Gastrocnemius medialis (tissue), 4 donors: ENCODE data around the gene PDGFRB. TPM values are rescaled to one million over a fixed set of nuclear protein-coding genes. Genes with fewer than 3 reads are reported as not detected.
A peak's percentile ranks its signal among the peaks of the same experiment; 100 is the strongest.

Experiments used
- ATAC-seq, 2 donors: fragments of 150-250 bp; one replicate each; pipeline ENCODE4 v1.9.1; 2016
- DNase-seq, 2 donors: peaks; one replicate each; pipeline ENCODE4 v3.0.0-alpha.2; 2019
- H3K27ac ChIP-seq, 4 donors: fragments of 200-600 bp; sonication (generic); 1 replicate in 1 of 4; 2 replicates in 3 of 4; pipeline ENCODE4 v1.5.1; 2016 to 2018; ENCODE audit warnings: mild to moderate bottlenecking in 2 of 4, moderate library complexity in 1 of 4
- H3K27me3 ChIP-seq, 3 donors: fragments of 200-600 bp; sonication (generic) in 2 of 3; 1 replicate in 1 of 3; 2 replicates in 2 of 3; pipeline versions ENCODE4 v1.5.1 to v1.6.0; 2016 to 2019; ENCODE audit warnings: mild to moderate bottlenecking in 1 of 3, moderate library complexity in 1 of 3
- H3K36me3 ChIP-seq, 2 donors: fragments of 200-600 bp; sonication (generic) in 1 of 2; one replicate each; pipeline ENCODE4 v1.5.1; 2017 to 2018
- H3K4me1 ChIP-seq, 2 donors: fragments of 200-600 bp; sonication (generic) in 1 of 2; one replicate each; pipeline ENCODE4 v1.5.1; 2016 to 2017; ENCODE audit warnings: mild to moderate bottlenecking in 2 of 2
- H3K4me3 ChIP-seq, 4 donors: fragments of 200-600 bp; sonication (generic) in 3 of 4; 1 replicate in 1 of 4; 2 replicates in 3 of 4; pipeline ENCODE4 v1.5.1; 2016 to 2019; ENCODE audit warnings: mild to moderate bottlenecking in 2 of 4
- H3K9me3 ChIP-seq, 3 donors: fragments of 200-600 bp; sonication (generic) in 2 of 3; 1 replicate in 1 of 3; 2 replicates in 2 of 3; pipeline ENCODE4 v1.5.1; 2016 to 2019
- CTCF ChIP-seq, 5 experiments: fragments of 450-650 bp in 3 of 5; fragments of 200-600 bp in 2 of 5; sonication (generic) in 2 of 5; IDR thresholded peaks in 4 of 5; conservative IDR thresholded peaks in 1 of 5; 1 replicate in 4 of 5; 2 replicates in 1 of 5; pipeline ENCODE4 v1.5.1; 2016 to 2019; ENCODE audit warnings: antibody characterized with exemption in 5 of 5, mild to moderate bottlenecking in 3 of 5, moderate library complexity in 3 of 5
- POLR2A ChIP-seq, 2 donors: fragments of 450-650 bp; IDR thresholded peaks; one replicate each; pipeline ENCODE4 v1.6.1; 2017; ENCODE audit warnings: antibody characterized with exemption in 2 of 2, mild to moderate bottlenecking in 2 of 2, moderate library complexity in 2 of 2
- in situ Hi-C, 4 donors: fragments of 200-750 bp; cut with MboI; loops; one replicate each; pipeline versions ENCODE4 v1.15.0 to v1.8.0; 2017; ENCODE audit warnings: low sequenced_read_pairs in 4 of 4
- intact Hi-C: fragments of 100-400 bp; cut with DNase I; formaldehyde crosslinking; loops from one replicate; pipeline ENCODE4 v1.15.1; 2023; ENCODE audit warnings: low total_unique reads
- total RNA-seq, 4 donors: library from RNA; depleted of rRNA; stranded (reverse); fragments of >200 nt; gene quantifications; one replicate each; pipeline versions ENCODE4 v1.1.0 to v1.2.3, GENCODE V29; 2016

Gene PDGFRB
- total RNA-seq, 4 donors from 2014 or later: 27.9 to 58.4 (median 52.5) TPM

- H3K4me1 ChIP-seq: peaks cover 10 to 11% of the 10 kb centered on the region in 2 donors
- intact Hi-C loops: no loop called here
- peak overlapping the region; percentile 76 to 84 (median 82) for H3K27ac ChIP-seq
- in situ Hi-C loops: no loop called here
- no peaks in the 10 kb centered on the region for H3K9me3 ChIP-seq
- no peak for TF ChIP-seq POLR2A (IDR thresholded peaks at IDR 0.05)
- TF ChIP-seq CTCF (IDR thresholded peaks at IDR 0.05 in 4 of 5, conservative IDR thresholded peaks at IDR 0.05 in 1 of 5): no peak
- H3K4me3 ChIP-seq: peak overlapping the region in 2 of 4 donors; percentile 21 to 56
- no peaks in the 10 kb centered on the region for H3K27me3 ChIP-seq
- no peaks in the 10 kb centered on the region for H3K36me3 ChIP-seq
- ATAC-seq (no peak), DNase-seq (no peak)
Observed at GRCh38 chr5:150157168-150157567, 1.5 kb upstream of the PDGFRB start.

GRCh38 chr5:150156540-150156939 is 895 bp upstream of the PDGFRB start:
- Histone ChIP-seq H3K4me3 (peak overlapping the region in 3 of 4 donors; percentile 55 to 57 (median 56)), H3K36me3 (no peaks in the 10 kb centered on the region), H3K27ac (peak overlapping the region; percentile 76 to 84 (median 82)), H3K9me3 (no peaks in the 10 kb centered on the region), H3K27me3 (no peaks in the 10 kb centered on the region), H3K4me1 (peaks cover 3 to 11% of the 10 kb centered on the region in 2 donors)
- DNase-seq (no peak), ATAC-seq (no peak)
- intact Hi-C loops: no loop called here
- no peak for TF ChIP-seq POLR2A (IDR thresholded peaks at IDR 0.05)
- TF ChIP-seq CTCF (IDR thresholded peaks at IDR 0.05 in 4 of 5, conservative IDR thresholded peaks at IDR 0.05 in 1 of 5): no peak
- in situ Hi-C loops: no loop called here

- in situ Hi-C loops: no loop called here
- no peak for DNase-seq
- Histone ChIP-seq H3K27me3 (no peaks in the 10 kb centered on the region), H3K36me3 (no peaks in the 10 kb centered on the region), H3K4me1 (peaks cover 0 to 11% of the 10 kb centered on the region in 2 donors), H3K4me3 (peak overlapping the region; percentile 55 to 61 (median 56)), H3K27ac (peak overlapping the region; percentile 76 to 84 (median 82)), H3K9me3 (no peaks in the 10 kb centered on the region)
- TF ChIP-seq POLR2A (IDR thresholded peaks at IDR 0.05) (peak in 1 of 2 donors; percentile 27), CTCF (IDR thresholded peaks at IDR 0.05 in 4 of 5, conservative IDR thresholded peaks at IDR 0.05 in 1 of 5) (no peak)
- intact Hi-C loops: no loop called here
- no peak for ATAC-seq
Observed at GRCh38 chr5:150156027-150156368, 353 bp upstream of the PDGFRB start.

GRCh38 chr5:150154618-150155128 is 972 bp downstream of the PDGFRB start:
- no peak for TF ChIP-seq CTCF (IDR thresholded peaks at IDR 0.05 in 4 of 5, conservative IDR thresholded peaks at IDR 0.05 in 1 of 5)
- no peak for TF ChIP-seq POLR2A (IDR thresholded peaks at IDR 0.05)
- Histone ChIP-seq H3K36me3 (no peaks in the 10 kb centered on the region), H3K4me3 (peak overlapping the region; percentile 55 to 61 (median 56)), H3K9me3 (no peaks in the 10 kb centered on the region), H3K27me3 (no peaks in the 10 kb centered on the region), H3K4me1 (peaks cover 0 to 11% of the 10 kb centered on the region in 2 donors), H3K27ac (peak overlapping the region; percentile 76 to 84 (median 82))
- intact Hi-C loops (no loop called here), in situ Hi-C loops (no loop called here)
- DNase-seq (no peak), ATAC-seq (no peak)
